HG02588 (cell line): ENCODE results near the gene ANKRD23.
A peak's percentile ranks its signal among the peaks of the same experiment; 100 is the strongest.
"Not testable (repeated sequence)": the region's sequence is repeated elsewhere in the genome, so short reads cannot be mapped to it uniquely, and the experiment has no call there.

ENCODE experiments used
- ATAC-seq: cut with Tn5 transposase; IDR thresholded peaks from one replicate; pipeline ENCODE4 v1.9.1; 2021; ENCODE audit warnings: mild to moderate bottlenecking, moderate library complexity; ENCODE audit not compliant: unreplicated experiment

The ANKRD23 gene

GRCh38 chr2:96819128-96819875 is 24.5 kb downstream of the ANKRD23 start:
- no peak for ATAC-seq

- no peak for ATAC-seq
These were observed 25.9 kb downstream of the ANKRD23 start for GRCh38 chr2:96817882-96818281.

GRCh38 chr2:96816836-96817702 is 26.8 kb downstream of the ANKRD23 start:
- ATAC-seq: no peak

- ATAC-seq: peak; percentile 89
These were observed 27.5 kb downstream of the ANKRD23 start, which contains the start of gene CNNM3 for GRCh38 chr2:96816127-96816835. TSS of gene CNNM3 (plus strand) at chr2:96816268. CDS start at chr2:96816278, 10 bp downstream.

- ATAC-seq: peak; percentile 6
These were observed 28.3 kb downstream of the ANKRD23 start for GRCh38 chr2:96815326-96816126.

GRCh38 chr2:96813656-96814055 is 30.2 kb downstream of the ANKRD23 start:
- no peak for ATAC-seq

GRCh38 chr2:96811917-96812316 is 31.9 kb downstream of the ANKRD23 start:
- no peak for ATAC-seq

GRCh38 chr2:96810783-96811192 is 33.0 kb downstream of the ANKRD23 start:
- ATAC-seq: no peak

- ATAC-seq: no peak
These were observed 33.7 kb downstream of the ANKRD23 start for GRCh38 chr2:96809951-96810782.

GRCh38 chr2:96809216-96809882 is 34.5 kb downstream of the ANKRD23 start:
- ATAC-seq: no peak

- ATAC-seq: no peak
These were observed 35.5 kb downstream of the ANKRD23 start for GRCh38 chr2:96808176-96808837.

GRCh38 chr2:96807127-96807471 is 36.7 kb downstream of the ANKRD23 start:
- ATAC-seq: no peak

GRCh38 chr2:96806468-96807126 is 37.2 kb downstream of the ANKRD23 start:
- ATAC-seq: no peak

- ATAC-seq: not testable (repeated sequence)
These were observed 37.9 kb downstream of the ANKRD23 start for GRCh38 chr2:96805946-96806345.

GRCh38 chr2:96804986-96805385 is 38.8 kb downstream of the ANKRD23 start:
- no peak for ATAC-seq

GRCh38 chr2:96802721-96803120 is 41.1 kb downstream of the ANKRD23 start:
- no peak for ATAC-seq

GRCh38 chr2:96801786-96802595 is 41.8 kb downstream of the ANKRD23 start:
- ATAC-seq: no peak
